H1 (cell line): ENCODE data around the gene DDA1. TPM values are rescaled to one million over a fixed set of nuclear protein-coding genes. Genes with fewer than 3 reads are reported as not detected.

Source experiments
- CTCF ChIA-PET: fragments of 300-600 bp; sonication (Branson Sonifier 250); formaldehyde crosslinking; loops from one replicate; lab custom pipeline; 2021; ENCODE audit not compliant: partially characterized antibody; lab: Charles Lee
- POLR2A ChIA-PET: fragments of 300-600 bp; sonication (Branson Sonifier 250); formaldehyde crosslinking; loops from one replicate; lab custom pipeline; 2021; ENCODE audit warnings: inconsistent platforms; ENCODE audit not compliant: partially characterized antibody; lab: Charles Lee
- DNase-seq, 2 experiments: peaks; one replicate each; pipeline versions ENCODE4 v3.0.0 to v3.0.0-alpha.2; 2010 to 2022; ENCODE audit warnings: low spot score in 2 of 2, low read depth in 1 of 2, mixed read lengths in 1 of 2
- FAIRE-seq: peaks from 2 replicates; lab custom pipeline; 2011; peaks lifted over from hg19 to GRCh38; lab: Jason Lieb, UNC
- H2AFZ ChIP-seq: 2 replicates; pipeline ENCODE4 v1.8.1; 2012; ENCODE audit warnings: low read length, inconsistent platforms
- H2AK5ac ChIP-seq: 2 replicates; pipeline ENCODE4 v1.6.1; 2013; ENCODE audit warnings: low read depth, low read length
- H2BK120ac ChIP-seq: replicated peaks from 2 replicates; pipeline ENCODE3; 2013; ENCODE audit warnings: low read depth, low read length, inconsistent platforms
- H2BK12ac ChIP-seq: 2 replicates; pipeline ENCODE4 v1.6.1; 2013; ENCODE audit warnings: low read depth, low read length
- H2BK15ac ChIP-seq: 2 replicates; pipeline ENCODE4 v1.6.1; 2013; ENCODE audit warnings: low read length
- H2BK20ac ChIP-seq: 2 replicates; pipeline ENCODE4 v1.6.1; 2013; ENCODE audit warnings: low read length
- H2BK5ac ChIP-seq: 2 replicates; pipeline ENCODE4 v1.6.1; 2013; ENCODE audit warnings: low read depth, low read length
- H3K14ac ChIP-seq: 2 replicates; pipeline ENCODE4 v1.6.1; 2013; ENCODE audit warnings: inconsistent platforms; ENCODE audit not compliant: insufficient read length
- H3K18ac ChIP-seq: 2 replicates; pipeline ENCODE4 v1.6.1; 2013; ENCODE audit warnings: low read length; ENCODE audit errors: extremely low read depth
- H3K23ac ChIP-seq: 2 replicates; pipeline ENCODE4 v1.6.1; 2013; ENCODE audit warnings: inconsistent platforms; ENCODE audit not compliant: insufficient read length
- H3K23me2 ChIP-seq: 2 replicates; pipeline ENCODE4 v1.6.1; 2013; ENCODE audit warnings: low read depth, low read length
- H3K27ac ChIP-seq: 2 replicates; pipeline ENCODE4 v1.6.1; 2011; ENCODE audit warnings: low read depth, low read length, inconsistent platforms
- H3K27me3 ChIP-seq, 4 experiments: replicated peaks in 1 of 4; 1 replicate in 1 of 4; 2 replicates in 3 of 4; pipeline versions ENCODE4 v1.6.1 to v1.8.1; 2011 to 2013; ENCODE audit warnings: low read length in 3 of 4, mild to moderate bottlenecking in 3 of 4, inconsistent platforms in 2 of 4, mixed read lengths in 2 of 4, moderate library complexity in 1 of 4; ENCODE audit not compliant: control insufficient read depth in 3 of 4, insufficient read depth in 3 of 4; ENCODE audit errors: extremely low read depth in 1 of 4
- H3K36me3 ChIP-seq, 4 experiments: 2 replicates each; pipeline versions ENCODE4 v1.6.1 to v1.8.1; 2011 to 2013; ENCODE audit warnings: mild to moderate bottlenecking in 4 of 4, low read length in 3 of 4, moderate library complexity in 2 of 4, control low read depth in 1 of 4, inconsistent platforms in 1 of 4; ENCODE audit not compliant: insufficient read depth in 4 of 4, control insufficient read depth in 2 of 4
- H3K4ac ChIP-seq: replicated peaks from 2 replicates; pipeline ENCODE3; 2013; ENCODE audit warnings: low read length, low read depth, mixed read lengths, inconsistent platforms; ENCODE audit not compliant: insufficient read length
- H3K4me1 ChIP-seq, 4 experiments: replicated peaks in 1 of 4; 1 replicate in 1 of 4; 2 replicates in 3 of 4; pipeline versions ENCODE4 v1.6.1 to v1.8.1; 2011 to 2013; ENCODE audit warnings: low read length in 3 of 4, inconsistent platforms in 2 of 4, mixed read lengths in 1 of 4; ENCODE audit not compliant: insufficient read depth in 4 of 4, control insufficient read depth in 3 of 4
- H3K4me2 ChIP-seq, 2 experiments: 2 replicates each; pipeline versions ENCODE4 v1.6.1 to v1.8.1; 2011 to 2013; ENCODE audit warnings: low read depth in 2 of 2, low read length in 2 of 2, control low read depth in 1 of 2, inconsistent platforms in 1 of 2, mild to moderate bottlenecking in 1 of 2; ENCODE audit not compliant: insufficient read depth in 1 of 2
- H3K4me3 ChIP-seq, 4 experiments: fragments of 200-600, 300-600 bp in 1 of 4; sonication (generic), shearing (Covaris generic), sonication (Bioruptor Twin) in 1 of 4; 2 replicates each; pipeline versions ENCODE4 v1.5.1 to v1.8.1; 2011 to 2016; ENCODE audit warnings: low read length in 4 of 4, low read depth in 3 of 4, control low read depth in 2 of 4, inconsistent platforms in 2 of 4, mild to moderate bottlenecking in 2 of 4, mixed read lengths in 1 of 4, moderate library complexity in 1 of 4; ENCODE audit not compliant: insufficient read depth in 2 of 4; ENCODE audit errors: extremely low read depth in 1 of 4
- H3K56ac ChIP-seq: replicated peaks from 2 replicates; pipeline ENCODE3; 2013; ENCODE audit warnings: low read depth, mild to moderate bottlenecking, mixed read lengths, low read length, inconsistent platforms; ENCODE audit not compliant: insufficient read length
- H3K79me1 ChIP-seq: 2 replicates; pipeline ENCODE4 v1.6.1; 2013; ENCODE audit warnings: low read depth, low read length, control low read depth
- H3K79me2 ChIP-seq, 2 experiments: 2 replicates each; pipeline versions ENCODE4 v1.6.1 to v1.8.1; 2012 to 2013; ENCODE audit warnings: low read length in 2 of 2, mild to moderate bottlenecking in 2 of 2, inconsistent platforms in 1 of 2; ENCODE audit not compliant: insufficient read depth in 2 of 2, control insufficient read depth in 1 of 2
- H3K9ac ChIP-seq, 4 experiments: replicated peaks in 1 of 4; 1 replicate in 1 of 4; 2 replicates in 3 of 4; pipeline versions ENCODE4 v1.6.1 to v1.8.1; 2011 to 2013; ENCODE audit warnings: low read depth in 3 of 4, low read length in 3 of 4, control low read depth in 2 of 4, mild to moderate bottlenecking in 2 of 4, moderate library complexity in 2 of 4, inconsistent platforms in 1 of 4; ENCODE audit errors: extremely low read depth in 1 of 4
- H3K9me3 ChIP-seq, 2 experiments: 2 replicates each; pipeline versions ENCODE4 v1.6.1 to v1.8.1; 2012 to 2013; ENCODE audit warnings: mild to moderate bottlenecking in 2 of 2, moderate library complexity in 2 of 2, control low read depth in 1 of 2, inconsistent platforms in 1 of 2, low read depth in 1 of 2, low read length in 1 of 2, mixed read lengths in 1 of 2; ENCODE audit not compliant: insufficient read depth in 2 of 2
- H4K20me1 ChIP-seq, 2 experiments: replicated peaks in 1 of 2; 2 replicates each; pipeline versions ENCODE3 to v1.8.1; 2011 to 2013; ENCODE audit warnings: inconsistent platforms in 2 of 2, low read length in 2 of 2, mild to moderate bottlenecking in 1 of 2; ENCODE audit not compliant: insufficient read depth in 2 of 2, control insufficient read depth in 1 of 2
- H4K5ac ChIP-seq: 2 replicates; pipeline ENCODE4 v1.6.1; 2013; ENCODE audit warnings: low read length, low read depth, mixed read lengths, inconsistent platforms; ENCODE audit not compliant: insufficient read length
- H4K8ac ChIP-seq: 2 replicates; pipeline ENCODE4 v1.8.0; 2013; ENCODE audit warnings: mild to moderate bottlenecking, moderate library complexity, low read length, inconsistent platforms; ENCODE audit not compliant: insufficient read depth; ENCODE audit errors: extremely low read depth
- H4K91ac ChIP-seq: replicated peaks from 2 replicates; pipeline ENCODE3; 2013; ENCODE audit warnings: low read length, mixed read lengths, inconsistent platforms; ENCODE audit not compliant: insufficient read length
- CREB1 ChIP-seq: IDR thresholded peaks from 2 replicates; pipeline ENCODE4 v1.6.1; 2012; ENCODE audit warnings: inconsistent platforms
- HDAC2 ChIP-seq, 2 experiments: fragments of 300-600 bp in 1 of 2; sonication (generic) in 1 of 2; IDR thresholded peaks; 2 replicates each; pipeline ENCODE4 v1.6.1; 2011 to 2012; ENCODE audit warnings: low read depth in 2 of 2, low read length in 2 of 2, mild to moderate bottlenecking in 2 of 2, moderate library complexity in 2 of 2, borderline replicate concordance in 1 of 2, inconsistent platforms in 1 of 2
- KDM5A ChIP-seq: fragments of 200-600 bp; IDR thresholded peaks from 2 replicates; pipeline ENCODE4 v1.7.1; 2012; ENCODE audit warnings: mild to moderate bottlenecking, low read length, inconsistent platforms, mixed read lengths
- MAX ChIP-seq: IDR thresholded peaks from 2 replicates; pipeline ENCODE4 v1.6.1; 2012; ENCODE audit warnings: inconsistent platforms
- RNF2 ChIP-seq: fragments of 200-900, 300-1000 bp; sonication (generic); IDR thresholded peaks from 2 replicates; pipeline ENCODE4 v1.7.1; 2016; ENCODE audit warnings: borderline replicate concordance, low read depth, mild to moderate bottlenecking, antibody characterized with exemption, low read length; ENCODE audit not compliant: poor library complexity, severe bottlenecking; ENCODE audit errors: missing control alignments
- SP1 ChIP-seq: IDR thresholded peaks from 2 replicates; pipeline ENCODE4 v1.6.1; 2011; ENCODE audit warnings: low read depth, low read length
- TEAD4 ChIP-seq: IDR thresholded peaks from 2 replicates; pipeline ENCODE4 v1.6.1; 2012; ENCODE audit warnings: low read depth, low read length, inconsistent platforms, mixed read lengths
- ZNF274 ChIP-seq: IDR thresholded peaks from 2 replicates; pipeline ENCODE4 v1.7.0; 2012; ENCODE audit warnings: low read length, borderline replicate concordance; ENCODE audit errors: extremely low read depth
- WGBS, 2 experiments: shearing (Covaris generic) in 1 of 2; methylation state at CpG; one replicate each; pipeline versions ENCODE4 v1.1.6 to v1.1.7; 2013 to 2015; ENCODE audit warnings: low lambda C conversion rate in 2 of 2, mixed read lengths in 2 of 2, inconsistent platforms in 1 of 2, low coverage in 1 of 2, missing lambda C conversion rate in 1 of 2; ENCODE audit not compliant: insufficient replicate concordance in 2 of 2, insufficient coverage in 1 of 2, insufficient read length in 1 of 2; ENCODE audit errors: extremely low coverage in 1 of 2, missing lambda C conversion rate in 1 of 2; 5-methylcytosine and 5-hydroxymethylcytosine counted together
- polyA plus RNA-seq, 7 experiments: library from polyadenylated mRNA; depleted of rRNA in 3 of 7; stranded (reverse) in 5 of 7; unstranded in 2 of 7; fragments of >200 nt in 5 of 7; fragments of 200-250 nt in 2 of 7; gene quantifications; 1 replicate in 5 of 7; 2 replicates in 1 of 7; 4 replicates in 1 of 7; pipeline versions ENCODE4 v1.2.1 to v1.2.3, GENCODE V29; 2011 to 2013; ENCODE audit warnings: missing spikeins in 2 of 7, mixed read lengths in 2 of 7
- total RNA-seq: library from RNA; stranded (reverse); fragmentation: NEBNext Ultra II Directional; extraction: Animal tissue kit (Norgen Biotek cat#: 25700); gene quantifications from 2 replicates; pipeline ENCODE4 v1.2.1, GENCODE V29; 2021

Gene DDA1
- total and polyA plus RNA-seq, 2 of the 8 experiments (the other 6 are each of a cell fraction or from before 2014, with no cell fraction given): 29.2 to 34.5 TPM

- Histone ChIP-seq H2BK15ac (peak within 1 kb of the TSS; percentile 61; the same call in 1 of the 2 replicates), H3K9me3 (no peaks in the 10 kb centered on the region), H3K23me2 (peaks cover 21% of the 10 kb centered on the region), H3K4me1 (peaks cover 0 to 29% (median 21%) of the 10 kb centered on the region in 4 experiments; a peak in 5 of 7 replicates), H4K91ac (no peak within 1 kb of the TSS), H3K56ac (peak within 1 kb of the TSS; percentile 73), H3K79me2 (no peaks in the 10 kb centered on the region), H2BK12ac (peak within 1 kb of the TSS; percentile 39; the same call in 1 of the 2 replicates), H3K9ac (peak within 1 kb of the TSS; percentile 25 to 79 (median 70); a peak in 6 of 7 replicates), H2BK5ac (no peak within 1 kb of the TSS), H3K14ac (no peak within 1 kb of the TSS), H4K5ac (peak within 1 kb of the TSS; percentile 41), H3K4ac (peak within 1 kb of the TSS; percentile 29), H4K8ac (peak within 1 kb of the TSS; percentile 92), H3K4me2 (peak within 1 kb of the TSS; percentile 71 to 88), H3K23ac (no peak within 1 kb of the TSS), H3K36me3 (no peaks in the 10 kb centered on the region), H4K20me1 (peaks cover 0 to 11% of the 10 kb centered on the region in 2 experiments), H3K27ac (peak within 1 kb of the TSS; percentile 29; the same call in 1 of the 2 replicates), H2AK5ac (no peak within 1 kb of the TSS), H3K4me3 (peak within 1 kb of the TSS; percentile 74 to 85 (median 78)), H2BK20ac (0 out of 2 replicates have a peak within 1 kb of the TSS, but pooled peaks have one; percentile 67), H2AFZ (no peak within 1 kb of the TSS), H3K27me3 (no peaks in the 10 kb centered on the region), H3K79me1 (peaks cover 3% of the 10 kb centered on the region), H3K18ac (peak within 1 kb of the TSS; percentile 87), H2BK120ac (no peak within 1 kb of the TSS)
- FAIRE-seq (peak; percentile 75), DNase-seq (peak; percentile 91 to 99)
- 8% methylated on average over 58 of the region's 86 CpGs; no CpG with 5 or more reads in 1 of the 2 experiments for WGBS, 2 experiments
- POLR2A ChIA-PET: interaction anchor here (0.7 to 17.1 kb wide), 9 partner anchors 9 to 119 kb away, joined by 3 to 329 read pairs (median 5); partner anchors contain the start of genes ABHD8, DDA1, MRPL34 and OCEL1
- CTCF ChIA-PET: interaction anchor here (0.7 to 3.0 kb wide), 9 partner anchors 9 to 73 kb away, joined by 3 to 14 read pairs (median 4); partner anchors contain the start of genes DDA1 and MRPL34
- TF ChIP-seq MAX (peak; percentile 62), CREB1 (peak; percentile 89), HDAC2 (IDR thresholded peaks at IDR 0.05; ENCODE audit: borderline replicate concordance in 1 of 2, low read depth in 2 of 2, low read length in 2 of 2) (no peak; a peak in 1 of 4 replicates), TEAD4 (peak; percentile 17; the same call in 1 of the 2 replicates), RNF2 (no peak), ZNF274 (no peak), KDM5A (no peak), SP1 (peak; percentile 73)
Observed at GRCh38 chr19:17334414-17335409, 25.3 kb downstream of the DDA1 start, which contains the start of gene ANO8. TSS of gene ANO8 (minus strand) at chr19:17334855. CDS start at chr19:17334670, 185 bp downstream.
